WTC11 (cell line): ENCODE data around the gene DALRD3. TPM values are rescaled to one million over a fixed set of nuclear protein-coding genes. Genes with fewer than 3 reads are reported as not detected.

Experiments
- ATAC-seq: fragments of 200-7000 bp; cut with Tn5 transposase; 2 replicates; pipeline ENCODE4 v1.10.0; 2021; ENCODE audit warnings: mild to moderate bottlenecking, moderate library complexity
- CTCF ChIA-PET: fragments of 300-600 bp; sonication (Branson Sonifier 250); formaldehyde crosslinking; loops from one replicate; lab custom pipeline; 2021; ENCODE audit warnings: antibody characterized with exemption; lab: Charles Lee
- POLR2A ChIA-PET: fragments of 350-600 bp; sonication (Branson Sonifier 250); formaldehyde crosslinking; loops from one replicate; lab custom pipeline; 2021; ENCODE audit warnings: antibody characterized with exemption; lab: Charles Lee
- DNase-seq: peaks from one replicate; pipeline ENCODE4 v3.0.0; 2021; ENCODE audit warnings: low spot score
- H3K27ac Mint-ChIP-seq: 2 replicates; pipeline ENCODE4 v1.8.0; 2021; ENCODE audit warnings: mixed read lengths
- H3K27me3 Mint-ChIP-seq: 2 replicates; pipeline ENCODE4 v1.8.0; 2021; ENCODE audit warnings: low read depth, mild to moderate bottlenecking, moderate library complexity, mixed read lengths
- H3K36me3 Mint-ChIP-seq: 2 replicates; pipeline ENCODE4 v1.8.0; 2021; ENCODE audit warnings: mixed read lengths
- H3K4me1 Mint-ChIP-seq: 2 replicates; pipeline ENCODE4 v1.8.0; 2022; ENCODE audit warnings: mixed read lengths
- H3K4me3 Mint-ChIP-seq: 2 replicates; pipeline ENCODE4 v1.8.0; 2021; ENCODE audit warnings: mild to moderate bottlenecking, moderate library complexity, mixed read lengths
- H3K9me3 Mint-ChIP-seq: 2 replicates; pipeline ENCODE4 v1.8.0; 2021; ENCODE audit warnings: mixed read lengths
- ATF2 ChIP-seq: sonication (generic); formaldehyde crosslinking; IDR thresholded peaks from 2 replicates; pipeline ENCODE4 v1.8.1; 2022; ENCODE audit warnings: low read depth, missing genetic modification reagents, borderline replicate concordance
- CDX4 ChIP-seq: fragments of 250-450 bp; sonication (Bioruptor Pico); IDR thresholded peaks from 2 replicates; pipeline ENCODE4 v1.9.0; 2021; ENCODE audit warnings: moderate library complexity, mild to moderate bottlenecking, inconsistent platforms, borderline replicate concordance
- CREM ChIP-seq: sonication (generic); formaldehyde crosslinking; IDR thresholded peaks from 2 replicates; pipeline ENCODE4 v1.8.1; 2022; ENCODE audit warnings: mild to moderate bottlenecking, missing genetic modification reagents, moderate library complexity
- E2F4 ChIP-seq: sonication (generic); formaldehyde crosslinking; IDR thresholded peaks from 2 replicates; pipeline ENCODE4 v1.8.1; 2022; ENCODE audit warnings: low read depth, mild to moderate bottlenecking, moderate library complexity, missing genetic modification reagents, borderline replicate concordance
- E2F5 ChIP-seq: sonication (generic); formaldehyde crosslinking; IDR thresholded peaks from 2 replicates; pipeline ENCODE4 v1.8.1; 2022; ENCODE audit warnings: mild to moderate bottlenecking, moderate library complexity, missing genetic modification reagents
- ELF4 ChIP-seq: sonication (generic); formaldehyde crosslinking; IDR thresholded peaks from 2 replicates; pipeline ENCODE4 v1.8.1; 2022; ENCODE audit warnings: low read depth, mild to moderate bottlenecking, moderate library complexity, missing genetic modification reagents
- EMX1 ChIP-seq: fragments of 250-450 bp; sonication (Bioruptor Pico); IDR thresholded peaks from 2 replicates; pipeline ENCODE4 v1.8.0; 2021; ENCODE audit warnings: mild to moderate bottlenecking
- ERG ChIP-seq: fragments of 250-450 bp; sonication (Bioruptor Pico); IDR thresholded peaks from 2 replicates; pipeline ENCODE4 v1.8.0; 2021; ENCODE audit warnings: mild to moderate bottlenecking
- FOXP1 ChIP-seq: sonication (generic); formaldehyde crosslinking; IDR thresholded peaks from 2 replicates; pipeline ENCODE4 v1.8.0; 2022; ENCODE audit warnings: missing genetic modification reagents, mild to moderate bottlenecking, moderate library complexity, borderline replicate concordance
- HMGXB4 ChIP-seq: sonication (generic); formaldehyde crosslinking; IDR thresholded peaks from 2 replicates; pipeline ENCODE4 v1.8.1; 2023; ENCODE audit warnings: mild to moderate bottlenecking, moderate library complexity, missing genetic modification reagents
- MLX ChIP-seq: sonication (generic); formaldehyde crosslinking; IDR thresholded peaks from 2 replicates; pipeline ENCODE4 v1.8.1; 2023; ENCODE audit warnings: mild to moderate bottlenecking, missing genetic modification reagents, moderate library complexity
- MXD4 ChIP-seq: fragments of 250-450 bp; sonication (Bioruptor Pico); IDR thresholded peaks from 2 replicates; pipeline ENCODE4 v1.8.0; 2021; ENCODE audit warnings: mild to moderate bottlenecking, moderate library complexity, borderline replicate concordance
- NR1H2 ChIP-seq: sonication (generic); formaldehyde crosslinking; IDR thresholded peaks from 2 replicates; pipeline ENCODE4 v1.9.0; 2021; ENCODE audit warnings: mild to moderate bottlenecking, moderate library complexity, missing genetic modification reagents
- RELA ChIP-seq: sonication (generic); formaldehyde crosslinking; IDR thresholded peaks from 2 replicates; pipeline ENCODE4 v1.8.1; 2022; ENCODE audit warnings: missing genetic modification reagents, mild to moderate bottlenecking, borderline replicate concordance
- RORB ChIP-seq: fragments of 250-450 bp; sonication (Bioruptor Pico); IDR thresholded peaks from 2 replicates; pipeline ENCODE4 v1.9.0; 2021; ENCODE audit warnings: mild to moderate bottlenecking
- SMAD3 ChIP-seq: sonication (generic); formaldehyde crosslinking; IDR thresholded peaks from 2 replicates; pipeline ENCODE4 v1.8.0; 2022; ENCODE audit warnings: missing genetic modification reagents, mild to moderate bottlenecking, borderline replicate concordance
- ZNF416 ChIP-seq: fragments of 250-450 bp; sonication (Bioruptor Pico); IDR thresholded peaks from 2 replicates; pipeline ENCODE4 v1.9.0; 2021; ENCODE audit warnings: mild to moderate bottlenecking, inconsistent platforms
- total RNA-seq: library from RNA; stranded (reverse); gene quantifications from 3 replicates; pipeline ENCODE4 v1.2.3, GENCODE V29; 2021
- TF ChIP-seq, protein P1 (sequence below): sonication (generic); formaldehyde crosslinking; IDR thresholded peaks from 2 replicates; pipeline ENCODE4 v1.8.1; 2023; ENCODE audit warnings: mild to moderate bottlenecking, missing genetic modification reagents, moderate library complexity
- TF ChIP-seq, protein P2 (sequence below): fragments of 250-450 bp; sonication (Bioruptor Pico); IDR thresholded peaks from 2 replicates; pipeline ENCODE4 v1.9.0; 2021; ENCODE audit warnings: mild to moderate bottlenecking

The DALRD3 gene
- total RNA-seq, 1 experiment from 2014 or later = 41.4 TPM

- H3K4me3 Mint-ChIP-seq = peak overlapping the region; percentile 92
- no peaks in the 10 kb centered on the region for H3K9me3 Mint-ChIP-seq
- H3K27ac Mint-ChIP-seq = peak overlapping the region; percentile 89
- ATAC-seq (no peak), DNase-seq (no peak)
- H3K27me3 Mint-ChIP-seq = no peaks in the 10 kb centered on the region
- TF ChIP-seq, protein P1, sequence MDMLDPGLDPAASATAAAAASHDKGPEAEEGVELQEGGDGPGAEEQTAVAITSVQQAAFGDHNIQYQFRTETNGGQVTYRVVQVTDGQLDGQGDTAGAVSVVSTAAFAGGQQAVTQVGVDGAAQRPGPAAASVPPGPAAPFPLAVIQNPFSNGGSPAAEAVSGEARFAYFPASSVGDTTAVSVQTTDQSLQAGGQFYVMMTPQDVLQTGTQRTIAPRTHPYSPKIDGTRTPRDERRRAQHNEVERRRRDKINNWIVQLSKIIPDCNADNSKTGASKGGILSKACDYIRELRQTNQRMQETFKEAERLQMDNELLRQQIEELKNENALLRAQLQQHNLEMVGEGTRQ = no peak
- TF ChIP-seq MLX (no peak), EMX1 (CRISPR knock-in tag) (no peak), NR1H2 (CRISPR knock-in tag) (no peak), E2F4 (CRISPR knock-in tag) (no peak), CDX4 (CRISPR knock-in tag) (no peak), ELF4 (no peak), HMGXB4 (CRISPR knock-in tag) (no peak), CREM (no peak), MXD4 (CRISPR knock-in tag) (no peak), ERG (no peak), SMAD3 (CRISPR knock-in tag) (no peak), ZNF416 (CRISPR knock-in tag) (no peak), RORB (CRISPR knock-in tag) (no peak), RELA (CRISPR knock-in tag) (no peak), E2F5 (CRISPR knock-in tag) (no peak), ATF2 (CRISPR knock-in tag) (no peak), FOXP1 (CRISPR knock-in tag) (no peak)
- TF ChIP-seq, protein P2, sequence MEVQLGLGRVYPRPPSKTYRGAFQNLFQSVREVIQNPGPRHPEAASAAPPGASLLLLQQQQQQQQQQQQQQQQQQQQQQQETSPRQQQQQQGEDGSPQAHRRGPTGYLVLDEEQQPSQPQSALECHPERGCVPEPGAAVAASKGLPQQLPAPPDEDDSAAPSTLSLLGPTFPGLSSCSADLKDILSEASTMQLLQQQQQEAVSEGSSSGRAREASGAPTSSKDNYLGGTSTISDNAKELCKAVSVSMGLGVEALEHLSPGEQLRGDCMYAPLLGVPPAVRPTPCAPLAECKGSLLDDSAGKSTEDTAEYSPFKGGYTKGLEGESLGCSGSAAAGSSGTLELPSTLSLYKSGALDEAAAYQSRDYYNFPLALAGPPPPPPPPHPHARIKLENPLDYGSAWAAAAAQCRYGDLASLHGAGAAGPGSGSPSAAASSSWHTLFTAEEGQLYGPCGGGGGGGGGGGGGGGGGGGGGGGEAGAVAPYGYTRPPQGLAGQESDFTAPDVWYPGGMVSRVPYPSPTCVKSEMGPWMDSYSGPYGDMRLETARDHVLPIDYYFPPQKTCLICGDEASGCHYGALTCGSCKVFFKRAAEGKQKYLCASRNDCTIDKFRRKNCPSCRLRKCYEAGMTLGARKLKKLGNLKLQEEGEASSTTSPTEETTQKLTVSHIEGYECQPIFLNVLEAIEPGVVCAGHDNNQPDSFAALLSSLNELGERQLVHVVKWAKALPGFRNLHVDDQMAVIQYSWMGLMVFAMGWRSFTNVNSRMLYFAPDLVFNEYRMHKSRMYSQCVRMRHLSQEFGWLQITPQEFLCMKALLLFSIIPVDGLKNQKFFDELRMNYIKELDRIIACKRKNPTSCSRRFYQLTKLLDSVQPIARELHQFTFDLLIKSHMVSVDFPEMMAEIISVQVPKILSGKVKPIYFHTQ (CRISPR knock-in tag) = no peak
- CTCF ChIA-PET = interaction anchor here (0.7 to 8.2 kb wide), 4 partner anchors 10 to 392 kb away, joined by 3 to 124 read pairs (median 52); partner anchors contain the start of genes P4HTM and WDR6
- POLR2A ChIA-PET = interaction anchor here (1.2 to 4.3 kb wide), 6 partner anchors 9 to 357 kb away, joined by 3 to 81 read pairs (median 26); partner anchors contain the start of genes CELSR3, IMPDH2, IP6K2 and P4HTM
- peaks cover 39% of the 10 kb centered on the region for H3K36me3 Mint-ChIP-seq
- peaks cover 28% of the 10 kb centered on the region for H3K4me1 Mint-ChIP-seq
These were observed 1.6 kb upstream of the DALRD3 start for GRCh38 chr3:49019941-49020329.
